ENCODE results near the gene CES4A. TPM values are rescaled to one million over a fixed set of nuclear protein-coding genes. Genes with fewer than 3 reads are reported as not detected.

CES4A gene
- total and polyA plus RNA-seq, 9 of the 15 experiments (the other 6 are each of a cell fraction or from before 2014, with no cell fraction given): 0.09 to 0.13 (median 0.11) TPM; not detected in 6

GRCh38 chr16:67054901-67055300 is 66.5 kb downstream of the CES4A start (continued):
- TF ChIP-seq, protein P1, sequence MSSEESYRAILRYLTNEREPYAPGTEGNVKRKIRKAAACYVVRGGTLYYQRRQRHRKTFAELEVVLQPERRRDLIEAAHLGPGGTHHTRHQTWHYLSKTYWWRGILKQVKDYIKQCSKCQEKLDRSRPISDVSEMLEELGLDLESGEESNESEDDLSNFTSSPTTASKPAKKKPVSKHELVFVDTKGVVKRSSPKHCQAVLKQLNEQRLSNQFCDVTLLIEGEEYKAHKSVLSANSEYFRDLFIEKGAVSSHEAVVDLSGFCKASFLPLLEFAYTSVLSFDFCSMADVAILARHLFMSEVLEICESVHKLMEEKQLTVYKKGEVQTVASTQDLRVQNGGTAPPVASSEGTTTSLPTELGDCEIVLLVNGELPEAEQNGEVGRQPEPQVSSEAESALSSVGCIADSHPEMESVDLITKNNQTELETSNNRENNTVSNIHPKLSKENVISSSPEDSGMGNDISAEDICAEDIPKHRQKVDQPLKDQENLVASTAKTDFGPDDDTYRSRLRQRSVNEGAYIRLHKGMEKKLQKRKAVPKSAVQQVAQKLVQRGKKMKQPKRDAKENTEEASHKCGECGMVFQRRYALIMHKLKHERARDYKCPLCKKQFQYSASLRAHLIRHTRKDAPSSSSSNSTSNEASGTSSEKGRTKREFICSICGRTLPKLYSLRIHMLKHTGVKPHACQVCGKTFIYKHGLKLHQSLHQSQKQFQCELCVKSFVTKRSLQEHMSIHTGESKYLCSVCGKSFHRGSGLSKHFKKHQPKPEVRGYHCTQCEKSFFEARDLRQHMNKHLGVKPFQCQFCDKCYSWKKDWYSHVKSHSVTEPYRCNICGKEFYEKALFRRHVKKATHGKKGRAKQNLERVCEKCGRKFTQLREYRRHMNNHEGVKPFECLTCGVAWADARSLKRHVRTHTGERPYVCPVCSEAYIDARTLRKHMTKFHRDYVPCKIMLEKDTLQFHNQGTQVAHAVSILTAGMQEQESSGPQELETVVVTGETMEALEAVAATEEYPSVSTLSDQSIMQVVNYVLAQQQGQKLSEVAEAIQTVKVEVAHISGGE (CRISPR knock-in tag; IDR thresholded peaks at IDR 0.05): no peak
- TF ChIP-seq USF1 (CRISPR knock-in tag; IDR thresholded peaks at IDR 0.05) (no peak), TCF3 (CRISPR knock-in tag; IDR thresholded peaks at IDR 0.05) (no peak), KDM2B (CRISPR knock-in tag; IDR thresholded peaks at IDR 0.05) (no peak), NFXL1 (CRISPR knock-in tag; IDR thresholded peaks at IDR 0.05) (no peak), ZNF592 (IDR thresholded peaks at IDR 0.05) (no peak), FOXP1 (CRISPR knock-in tag; IDR thresholded peaks at IDR 0.05) (no peak), CREB3 (tag; conservative IDR thresholded peaks at IDR 0.05; ENCODE audit: low read depth) (no peak)

Data from K562 (cell line).